ENCODE measurements around the gene WRAP73. TPM values are rescaled to one million over a fixed set of nuclear protein-coding genes. Genes with fewer than 3 reads are reported as not detected.
"Not testable (repeated sequence)": the region's sequence is repeated elsewhere in the genome, so short reads cannot be mapped to it uniquely, and the experiment has no call there.

Gene WRAP73
- total RNA-seq, 1 experiment from 2014 or later = 47.9 TPM

GRCh38 chr1:3627515-3628253, 22.2 kb downstream of the WRAP73 start:
- DNase-seq = no peak
- H3K9me3 ChIP-seq (replicated peaks) = no peaks in the 10 kb centered on the region
- peaks cover 8% of the 10 kb centered on the region; the same call in 1 of the 2 replicates for H3K4me1 ChIP-seq
- peaks cover 15% of the 10 kb centered on the region for H3K36me3 ChIP-seq
- H3K27me3 ChIP-seq = no peaks in the 10 kb centered on the region
- H3K27ac ChIP-seq = no peak overlapping the region
- H3K4me3 ChIP-seq = no peak overlapping the region

GRCh38 chr1:3626025-3626424, 23.9 kb downstream of the WRAP73 start:
- Histone ChIP-seq H3K4me3 (peak overlapping the region; percentile 90), H3K27me3 (no peaks in the 10 kb centered on the region), H3K9me3 (replicated peaks) (no peaks in the 10 kb centered on the region), H3K36me3 (peaks cover 14% of the 10 kb centered on the region), H3K27ac (no peak overlapping the region), H3K4me1 (peaks cover 7% of the 10 kb centered on the region; the same call in 1 of the 2 replicates)
- no peak for DNase-seq

- peaks cover 3% of the 10 kb centered on the region; the same call in 1 of the 2 replicates for H3K4me1 ChIP-seq
- peak; percentile 51 to 62 for DNase-seq
- H3K9me3 ChIP-seq (replicated peaks) = no peaks in the 10 kb centered on the region
- H3K27me3 ChIP-seq = no peaks in the 10 kb centered on the region
- no peak overlapping the region for H3K27ac ChIP-seq
- peaks cover 9% of the 10 kb centered on the region for H3K36me3 ChIP-seq
- H3K4me3 ChIP-seq = peak overlapping the region; percentile 90
Observed at GRCh38 chr1:3625151-3625907, 24.6 kb downstream of the WRAP73 start.

GRCh38 chr1:3624200-3625136, 25.4 kb downstream of the WRAP73 start, which contains the start of gene TPRG1L:
Gene TPRG1L (plus strand): TSS chr1:3625015. CDS start chr1:3625073, 58 bp downstream.
- no peaks in the 10 kb centered on the region for H3K9me3 ChIP-seq (replicated peaks)
- H3K27ac ChIP-seq = no peak within 1 kb of the TSS
- peaks cover 6% of the 10 kb centered on the region for H3K36me3 ChIP-seq
- DNase-seq = peak; percentile 98 to 99
- H3K4me3 ChIP-seq = peak within 1 kb of the TSS; percentile 90
- no peaks in the 10 kb centered on the region for H3K27me3 ChIP-seq
- H3K4me1 ChIP-seq = peaks cover 3% of the 10 kb centered on the region; the same call in 1 of the 2 replicates

- peaks cover 4% of the 10 kb centered on the region; the same call in 1 of the 2 replicates for H3K36me3 ChIP-seq
- DNase-seq = no peak
- no peak overlapping the region for H3K27ac ChIP-seq
- H3K4me3 ChIP-seq = peak overlapping the region; percentile 90
- H3K9me3 ChIP-seq (replicated peaks) = no peaks in the 10 kb centered on the region
- H3K4me1 ChIP-seq = peaks cover 3% of the 10 kb centered on the region; the same call in 1 of the 2 replicates
- peaks cover 3% of the 10 kb centered on the region; the same call in 1 of the 2 replicates for H3K27me3 ChIP-seq
Observed at GRCh38 chr1:3623441-3624199, 26.3 kb downstream of the WRAP73 start.

- H3K27me3 ChIP-seq = peaks cover 17% of the 10 kb centered on the region; the same call in 1 of the 2 replicates
- DNase-seq; H3K4me3 ChIP-seq; H3K9me3 ChIP-seq (replicated peaks); H3K27ac ChIP-seq; H3K4me1 ChIP-seq; H3K36me3 ChIP-seq: not testable (repeated sequence)
Observed at GRCh38 chr1:3622102-3622501, 27.8 kb downstream of the WRAP73 start.

GRCh38 chr1:3621151-3621671, 28.7 kb downstream of the WRAP73 start:
- not testable (repeated sequence) for H3K4me3 ChIP-seq

GRCh38 chr1:3620708-3621107, 29.2 kb downstream of the WRAP73 start:
- no peak overlapping the region for H3K27ac ChIP-seq
- no peaks in the 10 kb centered on the region for H3K36me3 ChIP-seq
- H3K9me3 ChIP-seq (replicated peaks) = no peaks in the 10 kb centered on the region
- H3K4me1 ChIP-seq = peaks cover 1% of the 10 kb centered on the region; the same call in 1 of the 2 replicates
- peaks cover 22% of the 10 kb centered on the region for H3K27me3 ChIP-seq
- H3K4me3 ChIP-seq = no peak overlapping the region
- no peak for DNase-seq

More at GRCh38 chr1:3621151-3621671, 28.7 kb downstream of the WRAP73 start:
- H3K27ac ChIP-seq; H3K9me3 ChIP-seq (replicated peaks); H3K36me3 ChIP-seq; H3K4me1 ChIP-seq: not testable (repeated sequence)
- peaks cover 17% of the 10 kb centered on the region; the same call in 1 of the 2 replicates for H3K27me3 ChIP-seq
- DNase-seq = peak; percentile 36 to 54

GRCh38 chr1:3618881-3619671, 30.8 kb downstream of the WRAP73 start:
- Histone ChIP-seq H3K27ac (no peak overlapping the region), H3K4me1 (peaks cover 6% of the 10 kb centered on the region), H3K9me3 (replicated peaks) (no peaks in the 10 kb centered on the region), H3K36me3 (no peaks in the 10 kb centered on the region), H3K4me3 (no peak overlapping the region), H3K27me3 (peaks cover 33% of the 10 kb centered on the region)
- DNase-seq = peak; percentile 77 to 90

- Histone ChIP-seq H3K4me3 (no peak overlapping the region), H3K27me3 (peaks cover 33% of the 10 kb centered on the region), H3K27ac (no peak overlapping the region), H3K4me1 (peaks cover 12% of the 10 kb centered on the region), H3K36me3 (no peaks in the 10 kb centered on the region), H3K9me3 (replicated peaks) (no peaks in the 10 kb centered on the region)
- DNase-seq = peak in 1 of 2 experiments; percentile 28
Observed at GRCh38 chr1:3618531-3618880, 31.4 kb downstream of the WRAP73 start.

GRCh38 chr1:3617806-3618345, 32.0 kb downstream of the WRAP73 start:
- peaks cover 33% of the 10 kb centered on the region for H3K27me3 ChIP-seq
- H3K4me1 ChIP-seq = peaks cover 18% of the 10 kb centered on the region
- H3K4me3 ChIP-seq = no peak overlapping the region
- no peak for DNase-seq
- H3K27ac ChIP-seq = no peak overlapping the region
- no peaks in the 10 kb centered on the region for H3K9me3 ChIP-seq (replicated peaks)
- H3K36me3 ChIP-seq = no peaks in the 10 kb centered on the region

- Histone ChIP-seq H3K27ac (no peak overlapping the region), H3K4me1 (peaks cover 18% of the 10 kb centered on the region), H3K27me3 (peaks cover 35% of the 10 kb centered on the region), H3K9me3 (replicated peaks) (no peaks in the 10 kb centered on the region), H3K36me3 (no peaks in the 10 kb centered on the region), H3K4me3 (no peak overlapping the region)
- DNase-seq = no peak
Observed at GRCh38 chr1:3616861-3617260, 33.0 kb downstream of the WRAP73 start.

Data from SJCRH30 (cell line).